ENCODE measurements around the gene KNOP1. TPM values are rescaled to one million over a fixed set of nuclear protein-coding genes. Genes with fewer than 3 reads are reported as not detected.
A peak's percentile ranks its signal among the peaks of the same experiment; 100 is the strongest.

KNOP1 gene
- total RNA-seq, 1 donor from 2014 or later = 20.0 TPM

- Mint-ChIP-seq H3K27me3 (ENCODE audit: low read depth) (no peaks in the 10 kb centered on the region), H3K4me3 (ENCODE audit: unreplicated experiment) (no peak overlapping the region), H3K36me3 (ENCODE audit: low read depth) (peaks cover 34% of the 10 kb centered on the region), H3K9me3 (ENCODE audit: low read depth) (peaks cover 2% of the 10 kb centered on the region), H3K27ac (ENCODE audit: unreplicated experiment) (no peak overlapping the region), H3K4me1 (ENCODE audit: low read depth) (peaks cover 12% of the 10 kb centered on the region)
- no peak for DNase-seq (ENCODE audit: low spot score)
- TF ChIP-seq CTCF (IDR thresholded peaks at IDR 0.05) = no peak
Measured at GRCh38 chr16:19689342-19689741, 28.7 kb downstream of the KNOP1 start.

GRCh38 chr16:19688396-19689024, 29.5 kb downstream of the KNOP1 start:
- Mint-ChIP-seq H3K36me3 (ENCODE audit: low read depth) (peaks cover 39% of the 10 kb centered on the region), H3K9me3 (ENCODE audit: low read depth) (peaks cover 5% of the 10 kb centered on the region), H3K4me3 (ENCODE audit: unreplicated experiment) (no peak overlapping the region), H3K27me3 (ENCODE audit: low read depth) (no peaks in the 10 kb centered on the region), H3K4me1 (ENCODE audit: low read depth) (peaks cover 12% of the 10 kb centered on the region), H3K27ac (ENCODE audit: unreplicated experiment) (no peak overlapping the region)
- no peak for TF ChIP-seq CTCF (IDR thresholded peaks at IDR 0.05)
- peak; percentile 65 for DNase-seq (ENCODE audit: low spot score)

GRCh38 chr16:19687279-19687678, 30.7 kb downstream of the KNOP1 start:
- H3K9me3 Mint-ChIP-seq (ENCODE audit: low read depth) = peaks cover 8% of the 10 kb centered on the region
- H3K27me3 Mint-ChIP-seq (ENCODE audit: low read depth) = no peaks in the 10 kb centered on the region
- no peak for DNase-seq (ENCODE audit: low spot score)
- no peak for TF ChIP-seq CTCF (IDR thresholded peaks at IDR 0.05)
- no peak overlapping the region for H3K4me3 Mint-ChIP-seq (ENCODE audit: unreplicated experiment)
- peaks cover 40% of the 10 kb centered on the region for H3K36me3 Mint-ChIP-seq (ENCODE audit: low read depth)
- H3K4me1 Mint-ChIP-seq (ENCODE audit: low read depth) = peaks cover 12% of the 10 kb centered on the region
- no peak overlapping the region for H3K27ac Mint-ChIP-seq (ENCODE audit: unreplicated experiment)

- peaks cover 8% of the 10 kb centered on the region for H3K9me3 Mint-ChIP-seq (ENCODE audit: low read depth)
- no peak overlapping the region for H3K4me3 Mint-ChIP-seq (ENCODE audit: unreplicated experiment)
- H3K4me1 Mint-ChIP-seq (ENCODE audit: low read depth) = peaks cover 10% of the 10 kb centered on the region
- H3K27me3 Mint-ChIP-seq (ENCODE audit: low read depth) = no peaks in the 10 kb centered on the region
- peaks cover 38% of the 10 kb centered on the region for H3K36me3 Mint-ChIP-seq (ENCODE audit: low read depth)
- TF ChIP-seq CTCF (IDR thresholded peaks at IDR 0.05) = no peak
- no peak overlapping the region for H3K27ac Mint-ChIP-seq (ENCODE audit: unreplicated experiment)
- no peak for DNase-seq (ENCODE audit: low spot score)
Measured at GRCh38 chr16:19685176-19685575, 32.9 kb downstream of the KNOP1 start.

- H3K9me3 Mint-ChIP-seq (ENCODE audit: low read depth) = peaks cover 8% of the 10 kb centered on the region
- H3K36me3 Mint-ChIP-seq (ENCODE audit: low read depth) = peaks cover 37% of the 10 kb centered on the region
- no peak overlapping the region for H3K4me3 Mint-ChIP-seq (ENCODE audit: unreplicated experiment)
Measured at GRCh38 chr16:19683453-19684236, 34.4 kb downstream of the KNOP1 start.

More at GRCh38 chr16:19683453-19684236, 34.4 kb downstream of the KNOP1 start:
- TF ChIP-seq CTCF (IDR thresholded peaks at IDR 0.05) = no peak
- no peak overlapping the region for H3K27ac Mint-ChIP-seq (ENCODE audit: unreplicated experiment)
- DNase-seq (ENCODE audit: low spot score) = no peak
- peaks cover 7% of the 10 kb centered on the region for H3K4me1 Mint-ChIP-seq (ENCODE audit: low read depth)
- no peaks in the 10 kb centered on the region for H3K27me3 Mint-ChIP-seq (ENCODE audit: low read depth)
